DND-41 (cell line): ENCODE data around the gene RPP14.

Source experiments
- ATAC-seq: fragments of 200-7000 bp; cut with Tn5 transposase; 3 replicates; pipeline ENCODE4 v1.9.1; 2021; ENCODE audit warnings: low read depth; ENCODE audit not compliant: insufficient read depth
- DNase-seq: peaks from one replicate; pipeline ENCODE4 v3.0.0-alpha.2; 2020
- H2AFZ ChIP-seq: 2 replicates; pipeline ENCODE4 v1.6.0; 2012; ENCODE audit warnings: low read depth, low read length
- H3K27ac ChIP-seq: 2 replicates; pipeline ENCODE4 v1.5.1; 2012; ENCODE audit warnings: low read length, inconsistent platforms
- H3K27me3 ChIP-seq: fragments of 200-600 bp; sonication (generic); 2 replicates; pipeline ENCODE4 v1.6.0; 2012; ENCODE audit warnings: low read length, mild to moderate bottlenecking, inconsistent platforms; ENCODE audit not compliant: insufficient read depth, poor library complexity
- H3K36me3 ChIP-seq: 2 replicates; pipeline ENCODE4 v1.5.1; 2012; ENCODE audit warnings: low read length, inconsistent platforms; ENCODE audit not compliant: insufficient read depth
- H3K4me1 ChIP-seq: 2 replicates; pipeline ENCODE4 v1.5.1; 2012; ENCODE audit warnings: mild to moderate bottlenecking, low read length; ENCODE audit not compliant: insufficient read depth
- H3K4me2 ChIP-seq: 2 replicates; pipeline ENCODE4 v1.6.0; 2012; ENCODE audit warnings: mild to moderate bottlenecking, moderate library complexity, low read length, inconsistent platforms; ENCODE audit not compliant: insufficient read depth
- H3K4me3 ChIP-seq, 2 experiments: fragments of 200-600 bp in 1 of 2; shearing (Covaris generic) in 1 of 2; 2 replicates each; pipeline ENCODE4 v1.5.1; 2012 to 2016; ENCODE audit warnings: inconsistent platforms in 2 of 2, low read length in 2 of 2, mild to moderate bottlenecking in 2 of 2, low read depth in 1 of 2, moderate library complexity in 1 of 2
- H3K79me2 ChIP-seq: 2 replicates; pipeline ENCODE4 v1.6.0; 2012; ENCODE audit warnings: low read length, inconsistent platforms; ENCODE audit not compliant: insufficient read depth
- H3K9ac ChIP-seq: 2 replicates; pipeline ENCODE4 v1.6.0; 2012; ENCODE audit warnings: low read depth, mild to moderate bottlenecking, inconsistent platforms, low read length, moderate library complexity
- H3K9me3 ChIP-seq: 2 replicates; pipeline ENCODE4 v1.5.1; 2012; ENCODE audit warnings: low read length, moderate library complexity, mild to moderate bottlenecking, inconsistent platforms; ENCODE audit not compliant: insufficient read depth, severe bottlenecking
- H4K20me1 ChIP-seq: 2 replicates; pipeline ENCODE4 v1.6.0; 2012; ENCODE audit warnings: low read length; ENCODE audit not compliant: insufficient read depth
- EZH2 ChIP-seq: IDR thresholded peaks from 3 replicates; pipeline ENCODE4 v1.6.1; 2012; ENCODE audit warnings: borderline replicate concordance, low read depth, mild to moderate bottlenecking, moderate library complexity, low read length, inconsistent platforms; ENCODE audit not compliant: severe bottlenecking
- TF ChIP-seq, protein P1 (sequence below): IDR thresholded peaks from 2 replicates; pipeline ENCODE4 v1.5.1; 2012; ENCODE audit warnings: borderline replicate concordance, low read length, moderate library complexity, mild to moderate bottlenecking; ENCODE audit not compliant: poor library complexity, severe bottlenecking; ENCODE audit errors: extremely low read depth

Gene RPP14

DNA sequence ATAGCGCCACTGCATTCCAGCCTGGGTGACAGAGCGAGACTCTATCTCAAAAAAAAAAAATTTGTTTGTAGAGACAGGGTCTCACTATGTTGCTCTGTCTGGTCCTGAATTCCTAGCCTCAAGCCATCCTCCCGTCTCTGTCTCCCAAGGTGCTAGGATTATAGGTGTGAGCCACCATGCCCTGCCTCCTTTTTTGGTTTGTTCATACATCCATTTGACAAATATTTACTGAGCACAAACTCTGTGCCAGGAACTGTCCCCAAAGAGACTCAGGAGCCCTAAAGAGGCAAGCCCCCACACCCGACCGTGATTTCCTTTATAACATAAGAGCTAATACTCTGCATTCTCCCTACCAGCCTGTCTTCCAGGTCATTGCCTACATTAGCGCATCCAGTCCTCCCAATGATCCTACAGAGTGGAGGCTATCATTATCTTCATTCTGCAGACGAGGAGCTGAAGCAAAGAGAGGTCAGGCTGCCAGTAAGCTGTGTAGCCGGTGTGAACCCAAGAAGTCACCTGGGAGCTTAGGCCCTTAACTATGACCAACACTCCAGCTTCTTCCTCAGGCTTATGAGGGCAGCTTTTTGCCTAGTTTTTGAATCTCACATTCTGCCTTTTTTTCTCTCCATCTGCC lies 20.3 kb downstream of the RPP14 start:
- Histone ChIP-seq H3K4me2 (no peak overlapping the region), H3K79me2 (no peaks in the 10 kb centered on the region), H3K36me3 (peaks cover 3% of the 10 kb centered on the region; the same call in 1 of the 2 replicates), H2AFZ (no peak overlapping the region), H3K4me1 (no peaks in the 10 kb centered on the region), H3K27ac (no peak overlapping the region), H4K20me1 (no peaks in the 10 kb centered on the region), H3K9me3 (no peaks in the 10 kb centered on the region), H3K9ac (no peak overlapping the region), H3K4me3 (no peak overlapping the region), H3K27me3 (no peaks in the 10 kb centered on the region)
- ATAC-seq (no peak), DNase-seq (no peak)
- no peak for TF ChIP-seq EZH2
- TF ChIP-seq, protein P1, sequence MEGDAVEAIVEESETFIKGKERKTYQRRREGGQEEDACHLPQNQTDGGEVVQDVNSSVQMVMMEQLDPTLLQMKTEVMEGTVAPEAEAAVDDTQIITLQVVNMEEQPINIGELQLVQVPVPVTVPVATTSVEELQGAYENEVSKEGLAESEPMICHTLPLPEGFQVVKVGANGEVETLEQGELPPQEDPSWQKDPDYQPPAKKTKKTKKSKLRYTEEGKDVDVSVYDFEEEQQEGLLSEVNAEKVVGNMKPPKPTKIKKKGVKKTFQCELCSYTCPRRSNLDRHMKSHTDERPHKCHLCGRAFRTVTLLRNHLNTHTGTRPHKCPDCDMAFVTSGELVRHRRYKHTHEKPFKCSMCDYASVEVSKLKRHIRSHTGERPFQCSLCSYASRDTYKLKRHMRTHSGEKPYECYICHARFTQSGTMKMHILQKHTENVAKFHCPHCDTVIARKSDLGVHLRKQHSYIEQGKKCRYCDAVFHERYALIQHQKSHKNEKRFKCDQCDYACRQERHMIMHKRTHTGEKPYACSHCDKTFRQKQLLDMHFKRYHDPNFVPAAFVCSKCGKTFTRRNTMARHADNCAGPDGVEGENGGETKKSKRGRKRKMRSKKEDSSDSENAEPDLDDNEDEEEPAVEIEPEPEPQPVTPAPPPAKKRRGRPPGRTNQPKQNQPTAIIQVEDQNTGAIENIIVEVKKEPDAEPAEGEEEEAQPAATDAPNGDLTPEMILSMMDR: no peak

DNA sequence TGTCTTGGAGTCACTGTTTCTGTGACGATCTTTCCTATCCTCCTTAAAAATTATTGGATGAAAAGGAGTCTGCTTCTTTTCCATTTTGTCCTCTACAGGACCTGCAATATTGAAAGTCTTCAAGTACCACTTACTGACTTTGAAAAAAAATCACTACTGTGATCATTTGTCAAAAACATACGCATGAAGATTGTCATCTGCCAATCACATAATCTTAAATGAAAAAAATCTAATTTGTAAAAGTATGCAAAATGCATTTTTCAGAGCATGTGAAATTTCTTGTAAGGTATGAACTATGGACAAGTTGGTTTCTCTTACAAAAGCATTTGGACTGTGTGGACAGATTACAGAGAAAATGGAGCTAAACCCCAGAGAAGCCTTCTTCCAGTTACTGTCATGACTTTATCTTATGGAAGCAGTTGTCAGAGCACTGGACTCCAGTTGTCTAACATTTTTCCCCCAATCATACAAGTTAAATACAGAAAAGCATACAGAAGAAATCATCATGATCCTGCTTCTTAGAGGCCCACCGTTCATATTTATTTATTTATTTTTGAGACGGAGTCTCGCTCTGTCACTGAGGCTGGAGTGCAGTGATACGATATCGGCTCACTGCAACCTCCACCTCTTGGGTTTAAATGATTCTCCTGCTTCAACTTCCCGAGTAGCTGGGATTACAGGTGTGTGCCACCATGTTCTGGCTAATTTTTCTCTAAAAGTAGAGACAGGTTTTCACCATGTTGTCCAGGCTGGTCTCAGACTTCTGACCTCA lies 23.3 kb downstream of the RPP14 start:
- no peak overlapping the region for H2AFZ ChIP-seq
- no peaks in the 10 kb centered on the region for H4K20me1 ChIP-seq
- DNase-seq (no peak), ATAC-seq (no peak)
- no peaks in the 10 kb centered on the region for H3K36me3 ChIP-seq
- H3K4me2 ChIP-seq: no peak overlapping the region
- H3K9ac ChIP-seq: no peak overlapping the region
- H3K27ac ChIP-seq: no peak overlapping the region
- no peak overlapping the region for H3K4me3 ChIP-seq
- TF ChIP-seq EZH2: no peak
- TF ChIP-seq, protein P1: no peak
- H3K9me3 ChIP-seq: no peaks in the 10 kb centered on the region
- H3K79me2 ChIP-seq: peaks cover 16% of the 10 kb centered on the region
- H3K27me3 ChIP-seq: no peaks in the 10 kb centered on the region
- H3K4me1 ChIP-seq: peaks cover 17% of the 10 kb centered on the region

DNA sequence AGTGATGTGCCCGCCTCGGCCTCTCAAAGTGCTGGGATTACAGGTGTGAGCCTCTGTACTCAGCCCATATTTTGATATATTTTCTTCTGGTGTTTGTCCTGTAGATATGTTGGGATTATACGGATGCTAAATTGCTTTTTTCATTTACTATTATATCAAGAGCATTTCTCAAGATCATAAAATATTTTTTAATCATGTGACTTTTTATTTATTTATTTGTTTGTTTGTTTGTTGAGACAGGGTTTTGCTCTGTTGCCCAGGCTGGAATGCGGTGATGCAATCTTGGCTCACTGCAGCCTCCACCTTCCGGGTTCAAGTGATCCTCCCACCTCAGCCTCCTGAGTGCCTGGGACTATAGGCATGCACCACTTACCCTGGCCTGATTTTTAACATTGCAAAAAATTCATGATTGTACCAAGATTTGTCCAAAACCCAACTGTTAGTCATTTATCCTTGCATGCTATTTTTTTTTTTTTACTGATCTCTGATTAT lies 23.9 kb downstream of the RPP14 start:
- Histone ChIP-seq H3K36me3 (no peaks in the 10 kb centered on the region), H2AFZ (no peak overlapping the region), H3K4me1 (peaks cover 23% of the 10 kb centered on the region), H3K79me2 (peaks cover 22% of the 10 kb centered on the region), H3K9me3 (no peaks in the 10 kb centered on the region), H3K4me2 (no peak overlapping the region), H3K4me3 (no peak overlapping the region), H3K27ac (no peak overlapping the region), H3K27me3 (no peaks in the 10 kb centered on the region), H3K9ac (no peak overlapping the region), H4K20me1 (no peaks in the 10 kb centered on the region)
- no peak for DNase-seq
- no peak for ATAC-seq
- TF ChIP-seq, protein P1: no peak
- TF ChIP-seq EZH2: no peak
